Erythroblast (primary cell): Measurements from ENCODE around the gene POMT1.

Source experiments
- GATA1 ChIP-seq: IDR thresholded peaks from 2 replicates; pipeline ENCODE4 v1.6.1; 2011; ENCODE audit warnings: low read depth, mild to moderate bottlenecking, control low read depth, low read length, moderate library complexity
- POLR2A ChIP-seq: IDR thresholded peaks from 2 replicates; pipeline ENCODE4 v1.6.1; 2011; ENCODE audit warnings: mild to moderate bottlenecking, low read length

DNA sequence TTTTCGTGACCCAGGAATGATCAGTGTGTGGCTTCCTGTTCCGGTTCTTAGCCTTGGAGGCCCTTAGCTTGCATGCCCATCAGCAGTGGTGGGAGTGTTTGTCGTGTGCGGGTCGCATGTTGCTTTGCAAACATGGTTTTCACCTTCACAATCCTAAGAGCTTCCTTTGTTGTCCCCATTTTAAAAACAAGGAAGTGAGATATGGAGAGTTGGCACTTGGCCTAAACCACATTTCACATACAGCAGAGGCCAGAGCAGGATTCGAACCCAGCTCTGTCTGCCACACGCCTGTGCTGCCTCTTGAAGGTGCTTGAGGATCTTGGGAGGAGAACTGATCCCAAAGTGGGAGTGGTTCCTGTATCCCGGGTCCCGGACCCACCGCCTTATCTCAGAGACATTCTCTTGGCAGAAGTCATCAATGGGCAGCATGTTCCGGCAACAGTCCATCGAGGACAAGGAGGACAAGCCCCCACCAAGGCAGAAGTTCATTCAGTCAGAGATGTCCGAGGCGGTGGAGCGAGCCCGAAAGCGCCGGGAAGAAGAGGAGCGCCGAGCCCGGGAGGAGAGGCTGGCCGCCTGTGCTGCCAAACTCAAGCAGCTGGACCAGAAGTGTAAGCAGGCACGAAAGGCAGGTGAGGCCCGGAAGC lies 38.2 kb upstream of the POMT1 start:
- TF ChIP-seq POLR2A: no peak
- TF ChIP-seq GATA1: no peak
